Testis (tissue), 2 donors: ENCODE results near the gene DDAH1.

Source experiments
- CTCF ChIP-seq, 3 experiments: fragments of 450-650 bp in 2 of 3; fragments of 200-600 bp in 1 of 3; sonication (generic) in 1 of 3; IDR thresholded peaks; one replicate each; pipeline ENCODE4 v1.5.1; 2016 to 2019; ENCODE audit warnings: antibody characterized with exemption in 3 of 3, mild to moderate bottlenecking in 2 of 3, moderate library complexity in 1 of 3
- POLR2A ChIP-seq: fragments of 450-650 bp; IDR thresholded peaks from one replicate; pipeline ENCODE4 v1.6.1; 2017; ENCODE audit warnings: antibody characterized with exemption, mild to moderate bottlenecking, moderate library complexity

DNA sequence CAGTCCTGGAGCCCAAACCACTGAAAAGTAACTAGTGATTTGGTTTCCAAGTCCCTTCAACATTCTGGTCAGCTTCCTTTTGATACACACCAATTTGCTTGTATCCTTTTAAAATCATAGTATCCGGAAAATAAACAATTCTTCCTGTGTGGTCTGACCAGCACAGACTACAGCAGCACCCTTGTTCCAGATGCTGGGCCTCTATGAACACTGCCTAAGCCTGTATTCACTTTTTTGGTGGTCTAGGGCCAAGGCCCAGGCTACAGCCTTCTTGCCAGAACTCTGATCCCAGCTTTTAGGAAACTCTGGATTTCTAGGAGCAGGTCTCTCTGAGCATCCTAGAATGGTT lies 801 bp upstream of the DDAH1 start:
- no peak for TF ChIP-seq CTCF (IDR thresholded peaks at IDR 0.05)
- TF ChIP-seq POLR2A = no peak
